GM21526 (cell line): ENCODE data around the gene OCA2.
A peak's percentile ranks its signal among the peaks of the same experiment; 100 is the strongest.
"Not testable (repeated sequence)": the region's sequence is repeated elsewhere in the genome, so short reads cannot be mapped to it uniquely, and the experiment has no call there.

ENCODE experiments used
- ATAC-seq: cut with Tn5 transposase; IDR thresholded peaks from one replicate; pipeline ENCODE4 v1.9.1; 2021; ENCODE audit warnings: moderate library complexity; ENCODE audit not compliant: unreplicated experiment, low FRiP score

OCA2 gene

GRCh38 chr15:28098766-28099554 lies at the start of gene OCA2:
OCA2 (minus strand) TSS chr15:28099315; CDS start chr15:28081874, 17,441 bp downstream.
- no peak for ATAC-seq

GRCh38 chr15:28147801-28148200 lies 48.7 kb upstream of the OCA2 start:
- no peak for ATAC-seq

- ATAC-seq, result not testable (repeated sequence)
Observed at GRCh38 chr15:28145419-28145818, 46.3 kb upstream of the OCA2 start.

GRCh38 chr15:28140062-28140461 lies 40.9 kb upstream of the OCA2 start:
- no peak for ATAC-seq

- ATAC-seq, result not testable (repeated sequence)
Observed at GRCh38 chr15:28137408-28138039, 38.4 kb upstream of the OCA2 start.

GRCh38 chr15:28136236-28136904 lies 37.3 kb upstream of the OCA2 start:
- peak; percentile 99 for ATAC-seq

GRCh38 chr15:28133281-28133680 lies 34.2 kb upstream of the OCA2 start:
- no peak for ATAC-seq

GRCh38 chr15:28132524-28133275 lies 33.6 kb upstream of the OCA2 start:
- no peak for ATAC-seq

- ATAC-seq, result no peak
Observed at GRCh38 chr15:28131946-28132345, 32.8 kb upstream of the OCA2 start.

GRCh38 chr15:28131400-28131799 lies 32.3 kb upstream of the OCA2 start:
- no peak for ATAC-seq

GRCh38 chr15:28130651-28131050 lies 31.5 kb upstream of the OCA2 start:
- no peak for ATAC-seq

- no peak for ATAC-seq
Observed at GRCh38 chr15:28129231-28129848, 30.2 kb upstream of the OCA2 start.

- no peak for ATAC-seq
Observed at GRCh38 chr15:28128031-28128430, 28.9 kb upstream of the OCA2 start.

- no peak for ATAC-seq
Observed at GRCh38 chr15:28127036-28127435, 27.9 kb upstream of the OCA2 start.

- no peak for ATAC-seq
Observed at GRCh38 chr15:28125673-28126651, 26.8 kb upstream of the OCA2 start.

- no peak for ATAC-seq
Observed at GRCh38 chr15:28124841-28125240, 25.7 kb upstream of the OCA2 start.

- peak; percentile 61 for ATAC-seq
Observed at GRCh38 chr15:28123408-28124023, 24.4 kb upstream of the OCA2 start.

GRCh38 chr15:28122038-28122949 lies 23.2 kb upstream of the OCA2 start:
- no peak for ATAC-seq
